ENCODE data around the gene RANBP3. TPM values are rescaled to one million over a fixed set of nuclear protein-coding genes. Genes with fewer than 3 reads are reported as not detected.

The RANBP3 gene
- polyA plus RNA-seq, 1 of the 3 experiments (the other 2 are of a cell fraction), result 84.0 TPM

DNA sequence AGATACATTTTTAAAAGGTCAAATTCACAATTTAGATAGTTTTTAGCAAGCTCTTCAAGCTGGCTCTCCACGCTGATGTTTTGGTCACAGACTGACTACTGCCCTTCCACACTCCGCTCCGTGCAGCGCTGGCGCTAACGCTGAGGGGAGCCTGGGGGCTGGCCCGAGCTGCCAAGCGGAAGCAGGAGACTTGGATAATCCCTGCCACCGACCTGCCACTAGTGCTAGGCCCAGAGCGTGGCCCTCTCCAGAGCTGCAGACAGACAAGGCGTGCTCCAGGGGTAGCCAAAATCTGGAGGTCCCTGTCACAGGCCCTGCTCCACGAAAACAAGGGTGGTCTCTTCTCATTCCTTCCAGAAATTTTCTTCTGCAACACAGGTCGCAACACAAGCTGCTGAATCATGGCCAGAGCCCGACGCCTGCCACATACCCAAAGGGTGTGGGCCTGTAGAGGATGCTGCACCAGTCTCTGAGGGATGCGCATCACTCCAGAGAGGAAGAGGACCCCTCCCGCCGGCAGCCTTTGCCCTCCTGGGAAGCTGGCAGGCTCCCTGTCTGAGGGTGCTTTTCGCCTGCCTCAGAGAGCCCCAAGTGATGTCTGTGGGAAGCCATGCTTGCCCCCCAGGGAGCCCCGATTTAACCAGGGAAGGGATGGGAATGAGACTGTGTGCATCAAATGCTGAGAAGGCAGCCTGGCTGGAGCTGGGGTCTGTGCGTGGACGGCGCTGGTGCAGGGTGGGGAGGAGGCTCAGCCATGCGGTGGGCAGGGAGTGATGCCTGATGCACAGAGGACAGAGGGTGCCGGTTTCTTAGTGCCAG, 42.3 kb downstream of the RANBP3 start:
- H3F3A ChIP-seq (replicated peaks; ENCODE audit: insufficient read depth), result no peaks in the 10 kb centered on the region
- H3K9me3 ChIP-seq, result no peaks in the 10 kb centered on the region
- TF ChIP-seq GABPA (IDR thresholded peaks at IDR 0.05; ENCODE audit: low read depth), result no peak
- no peak for TF ChIP-seq EP300 (IDR thresholded peaks at IDR 0.05; ENCODE audit: borderline replicate concordance in 1 of 2, low read depth in 1 of 2, low read length in 1 of 2)
- TF ChIP-seq MXI1 (IDR thresholded peaks at IDR 0.05; ENCODE audit: low read depth, low read length), result no peak
- H3K9me2 ChIP-seq, result no peaks in the 10 kb centered on the region
- H3K9ac ChIP-seq, result no peak overlapping the region; the same call in 1 of the 2 replicates
- H3K79me2 ChIP-seq (ENCODE audit: insufficient read depth), result peaks cover 21% of the 10 kb centered on the region; the same call in 1 of the 2 replicates
- H3K36me3 ChIP-seq (replicated peaks in 1 of 2; ENCODE audit: control insufficient read depth in 1 of 2, insufficient read depth in 2 of 2, low read length in 1 of 2), result peaks cover 18 to 38% of the 10 kb centered on the region in 2 experiments
- no peak overlapping the region for H2AFZ ChIP-seq (ENCODE audit: low read depth)
- 79% methylated on average over 12 of the region's 25 CpGs for WGBS (ENCODE audit: low lambda C conversion rate)
- DNase-seq, result peak; percentile 74
- ChIA-PET POLR2A (interaction anchor here (0.9 to 1.5 kb wide), 4 partner anchors 23 to 107 kb away, joined by 4 to 10 read pairs (median 5); partner anchors contain the start of genes NDUFA11 and VMAC), CTCF (interaction anchor here (0.6 to 6.2 kb wide), 12 partner anchors 15 to 1117 kb away, joined by 3 to 44 read pairs (median 6); partner anchors contain the start of genes NDUFA11 and NRTN)
- peak overlapping the region; percentile 45 to 94; a peak in 3 of 4 replicates for H3K27ac ChIP-seq (ENCODE audit: low read depth in 2 of 2, low read length in 1 of 2)
- no peak overlapping the region for H3K4me3 ChIP-seq (ENCODE audit: low read depth in 2 of 2, low read length in 1 of 2)
- H4K20me1 ChIP-seq (ENCODE audit: insufficient read depth), result peaks cover 23% of the 10 kb centered on the region; the same call in 1 of the 2 replicates
- peak overlapping the region; percentile 47; the same call in 1 of the 2 replicates for H3K4me2 ChIP-seq
- peaks cover 13 to 68% of the 10 kb centered on the region in 2 experiments for H3K4me1 ChIP-seq (ENCODE audit: control insufficient read depth in 1 of 2, insufficient read depth in 2 of 2, low read depth in 1 of 2, low read length in 1 of 2)
- no peaks in the 10 kb centered on the region for H3K27me3 ChIP-seq (ENCODE audit: insufficient read depth)

DNA sequence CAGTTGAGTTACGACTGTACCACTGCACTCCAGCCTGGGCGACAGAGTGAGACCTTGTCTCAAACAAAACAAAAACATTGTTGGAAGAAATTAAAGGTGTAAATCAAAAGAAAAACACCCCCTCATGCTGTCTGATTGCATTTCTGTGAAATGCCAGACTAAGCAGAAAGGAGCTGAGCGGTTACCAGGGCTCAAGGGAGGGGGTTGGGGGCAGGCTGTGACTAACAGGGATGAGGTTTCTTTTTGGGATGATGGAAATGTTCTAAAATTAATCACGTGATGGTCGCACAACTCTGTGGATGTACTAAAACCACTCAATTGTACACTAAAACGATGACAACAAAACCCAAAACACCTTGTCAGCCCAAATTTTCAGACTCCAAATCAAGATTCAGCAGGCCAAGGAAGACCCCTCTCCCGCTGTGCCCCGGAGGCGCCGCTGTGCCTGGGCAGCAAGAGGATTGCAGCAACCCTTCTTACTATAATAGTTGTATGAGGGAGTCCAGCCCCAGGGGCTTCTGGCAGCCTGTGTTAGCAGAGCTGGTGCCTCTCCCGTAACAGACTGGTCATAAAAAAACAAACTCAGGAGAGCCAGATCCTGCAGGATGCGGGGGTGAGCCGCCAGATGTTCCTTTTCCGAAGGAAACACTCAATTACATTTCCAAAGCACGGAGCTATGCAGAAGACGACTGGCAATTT, 43.0 kb downstream of the RANBP3 start:
- ChIA-PET POLR2A (interaction anchor here (1.1 to 1.5 kb wide), 2 partner anchors 31 to 107 kb away, joined by 6 to 10 read pairs; partner anchors contain the start of genes NDUFA11 and VMAC), CTCF (interaction anchor here (0.7 to 6.2 kb wide), 14 partner anchors 16 to 144 kb away, joined by 3 to 44 read pairs (median 5); partner anchors contain the start of genes DUS3L, NDUFA11 and NRTN)
- H3K4me1 ChIP-seq (ENCODE audit: control insufficient read depth in 1 of 2, insufficient read depth in 2 of 2, low read depth in 1 of 2, low read length in 1 of 2), result peaks cover 13 to 67% of the 10 kb centered on the region in 2 experiments
- H3K9me3 ChIP-seq, result no peaks in the 10 kb centered on the region
- H3K36me3 ChIP-seq (replicated peaks in 1 of 2; ENCODE audit: control insufficient read depth in 1 of 2, insufficient read depth in 2 of 2, low read length in 1 of 2), result peaks cover 18 to 36% of the 10 kb centered on the region in 2 experiments
- H2AFZ ChIP-seq (ENCODE audit: low read depth), result no peak overlapping the region
- no peak for TF ChIP-seq YY1 (IDR thresholded peaks at IDR 0.05; ENCODE audit: low read depth)
- peak; percentile 69; the same call in 1 of the 2 replicates for TF ChIP-seq RCOR1 (IDR thresholded peaks at IDR 0.05; ENCODE audit: low read length)
- TF ChIP-seq EP300 (IDR thresholded peaks at IDR 0.05; ENCODE audit: borderline replicate concordance in 1 of 2, low read depth in 1 of 2, low read length in 1 of 2), result peak in 1 of 2 experiments; percentile 75; a peak in 1 of 4 replicates
- peak; percentile 32 for TF ChIP-seq CHD2 (IDR thresholded peaks at IDR 0.05; ENCODE audit: low read length, partially characterized antibody)
- TF ChIP-seq, protein P1, sequence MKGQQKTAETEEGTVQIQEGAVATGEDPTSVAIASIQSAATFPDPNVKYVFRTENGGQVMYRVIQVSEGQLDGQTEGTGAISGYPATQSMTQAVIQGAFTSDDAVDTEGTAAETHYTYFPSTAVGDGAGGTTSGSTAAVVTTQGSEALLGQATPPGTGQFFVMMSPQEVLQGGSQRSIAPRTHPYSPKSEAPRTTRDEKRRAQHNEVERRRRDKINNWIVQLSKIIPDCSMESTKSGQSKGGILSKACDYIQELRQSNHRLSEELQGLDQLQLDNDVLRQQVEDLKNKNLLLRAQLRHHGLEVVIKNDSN (IDR thresholded peaks at IDR 0.05; ENCODE audit: borderline replicate concordance, low read depth), result peak; percentile 43; the same call in 1 of the 2 replicates
- TF ChIP-seq GATA2 (CRISPR knock-in tag; IDR thresholded peaks at IDR 0.05), result peak; percentile 39; the same call in 1 of the 2 replicates
- TF ChIP-seq FOXJ3 (CRISPR knock-in tag; IDR thresholded peaks at IDR 0.05), result no peak
- peak; percentile 55 for TF ChIP-seq TCF12 (IDR thresholded peaks at IDR 0.05)
- DNase-seq, result peak; percentile 91
- H3K27me3 ChIP-seq (ENCODE audit: insufficient read depth), result no peaks in the 10 kb centered on the region
- H3K9me2 ChIP-seq, result no peaks in the 10 kb centered on the region
- WGBS (ENCODE audit: low lambda C conversion rate), result 42% methylated on average over 15 of the region's 16 CpGs
- no peaks in the 10 kb centered on the region for H3F3A ChIP-seq (replicated peaks; ENCODE audit: insufficient read depth)
- H3K4me3 ChIP-seq (ENCODE audit: low read depth in 2 of 2, low read length in 1 of 2), result no peak overlapping the region
- H4K20me1 ChIP-seq (ENCODE audit: insufficient read depth), result peaks cover 23% of the 10 kb centered on the region; the same call in 1 of the 2 replicates
- peak overlapping the region; percentile 45 to 94 for H3K27ac ChIP-seq (ENCODE audit: low read depth in 2 of 2, low read length in 1 of 2)
- peaks cover 21% of the 10 kb centered on the region; the same call in 1 of the 2 replicates for H3K79me2 ChIP-seq (ENCODE audit: insufficient read depth)
- peak overlapping the region; percentile 47; the same call in 1 of the 2 replicates for H3K4me2 ChIP-seq
- H3K9ac ChIP-seq, result no peak overlapping the region; the same call in 1 of the 2 replicates
